Gastroesophageal sphincter (tissue), 4 donors: Measurements from ENCODE around the gene SURF4. TPM values are rescaled to one million over a fixed set of nuclear protein-coding genes. Genes with fewer than 3 reads are reported as not detected.
"Not testable (repeated sequence)": the region's sequence is repeated elsewhere in the genome, so short reads cannot be mapped to it uniquely, and the experiment has no call there.

ENCODE experiments used
- ATAC-seq: fragments of 150-250 bp; one replicate; pipeline ENCODE4 v1.9.1; 2016; ENCODE audit warnings: mild to moderate bottlenecking, moderate library complexity
- H3K27ac ChIP-seq, 4 donors: fragments of 200-600 bp; sonication (generic) in 3 of 4; 1 replicate in 3 of 4; 2 replicates in 1 of 4; pipeline ENCODE4 v1.5.1; 2016 to 2019
- H3K27me3 ChIP-seq: fragments of 200-600 bp; sonication (generic); one replicate; pipeline ENCODE4 v1.5.1; 2019
- H3K36me3 ChIP-seq, 2 donors: fragments of 200-600 bp; sonication (generic); one replicate each; pipeline ENCODE4 v1.5.1; 2019; ENCODE audit warnings: control low read depth in 1 of 2
- H3K4me1 ChIP-seq, 3 donors: fragments of 200-600 bp; sonication (generic); 1 replicate in 2 of 3; 2 replicates in 1 of 3; pipeline ENCODE4 v1.5.1; 2016 to 2019; ENCODE audit warnings: control low read depth in 2 of 3
- H3K4me3 ChIP-seq, 2 donors: fragments of 200-600 bp; sonication (generic); one replicate each; pipeline ENCODE4 v1.5.1; 2019; ENCODE audit warnings: mild to moderate bottlenecking in 1 of 2, moderate library complexity in 1 of 2
- H3K9me3 ChIP-seq, 3 donors: fragments of 200-600 bp; sonication (generic); one replicate each; pipeline ENCODE4 v1.5.1; 2017 to 2019; ENCODE audit warnings: control low read depth in 2 of 3
- CTCF ChIP-seq, 4 experiments: fragments of 200-600 bp in 2 of 4; fragments of 450-650 bp in 2 of 4; sonication (generic) in 1 of 4; IDR thresholded peaks; one replicate each; pipeline ENCODE4 v1.5.1; 2017 to 2019; ENCODE audit warnings: antibody characterized with exemption in 4 of 4, mild to moderate bottlenecking in 2 of 4, moderate library complexity in 2 of 4
- EP300 ChIP-seq: sonication (generic); formaldehyde crosslinking; IDR thresholded peaks from one replicate; pipeline ENCODE4 v1.6.1; 2017; ENCODE audit warnings: antibody characterized with exemption, mild to moderate bottlenecking
- POLR2A ChIP-seq, 2 donors: fragments of 450-650 bp; IDR thresholded peaks; one replicate each; pipeline ENCODE4 v1.6.1; 2017; ENCODE audit warnings: antibody characterized with exemption in 2 of 2, mild to moderate bottlenecking in 2 of 2, moderate library complexity in 1 of 2
- POLR2AphosphoS5 ChIP-seq: sonication (generic); formaldehyde crosslinking; IDR thresholded peaks from one replicate; pipeline ENCODE4 v1.6.1; 2017; ENCODE audit warnings: antibody characterized with exemption
- WGBS, 2 donors: methylation state at CpG; one replicate each; pipeline ENCODE4 v1.1.5; 2018; ENCODE audit warnings: low coverage in 1 of 2; 5-methylcytosine and 5-hydroxymethylcytosine counted together
- total RNA-seq, 4 donors: library from RNA; depleted of rRNA; stranded (reverse); fragments of >200 nt; gene quantifications; one replicate each; pipeline ENCODE4 v1.1.0, GENCODE V29; 2016

SURF4 gene
- total RNA-seq, 4 donors from 2014 or later, result 78.1 to 139 (median 108) TPM

DNA sequence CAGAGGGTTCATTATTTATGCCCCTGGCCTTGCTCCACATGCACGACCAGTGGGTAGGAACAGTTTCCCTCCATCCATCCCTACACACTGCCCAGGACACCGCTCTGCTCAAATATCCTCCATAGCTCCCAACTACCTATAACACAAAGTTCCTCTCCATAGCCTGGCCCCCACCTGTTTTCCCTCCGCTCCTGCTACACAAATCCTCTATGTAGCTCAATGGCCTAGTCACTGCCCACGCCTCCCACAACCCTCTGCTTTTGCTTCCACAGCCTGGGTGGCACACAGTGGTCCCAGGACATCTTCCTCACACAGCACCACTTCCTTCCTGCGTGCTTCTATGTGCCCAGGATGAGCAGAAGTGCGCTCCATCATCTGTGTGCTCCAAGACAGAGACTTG is 21.5 kb upstream of the SURF4 start:
- H3K4me3 ChIP-seq, result no peak overlapping the region
- H3K27me3 ChIP-seq, result peaks cover 46% of the 10 kb centered on the region
- WGBS, 2 donors, result 58 to 79% methylated on average over 2 to 6 of the region's 6 CpGs
- no peak overlapping the region for H3K27ac ChIP-seq
- no peaks in the 10 kb centered on the region for H3K9me3 ChIP-seq
- H3K4me1 ChIP-seq, result no peaks in the 10 kb centered on the region
- ATAC-seq, result no peak
- no peak for TF ChIP-seq CTCF (IDR thresholded peaks at IDR 0.05)
- TF ChIP-seq POLR2A (IDR thresholded peaks at IDR 0.05), result no peak
- peaks cover 0 to 15% of the 10 kb centered on the region in 2 donors for H3K36me3 ChIP-seq

GRCh38 chr9:133396952-133397351 is 21.1 kb upstream of the SURF4 start:
- no peak for TF ChIP-seq CTCF (IDR thresholded peaks at IDR 0.05)
- TF ChIP-seq POLR2AphosphoS5, result no peak
- no peak for TF ChIP-seq POLR2A (IDR thresholded peaks at IDR 0.05)
- TF ChIP-seq EP300, result no peak
- WGBS, 2 donors, result 71% methylated on average over 1 of the region's 14 CpGs; no CpG with 5 or more reads in 1 of the 2 donors
- Histone ChIP-seq H3K27me3 (peaks cover 50% of the 10 kb centered on the region), H3K27ac (no peak overlapping the region), H3K9me3 (no peaks in the 10 kb centered on the region), H3K4me1 (no peaks in the 10 kb centered on the region), H3K36me3 (peaks cover 0 to 11% of the 10 kb centered on the region in 2 donors), H3K4me3 (no peak overlapping the region)
- no peak for ATAC-seq

GRCh38 chr9:133394687-133395271 is 18.9 kb upstream of the SURF4 start:
- Histone ChIP-seq H3K4me3 (no peak overlapping the region), H3K4me1 (no peaks in the 10 kb centered on the region), H3K9me3 (no peaks in the 10 kb centered on the region), H3K27ac (no peak overlapping the region), H3K36me3 (peaks cover 0 to under 1% of the 10 kb centered on the region in 2 donors), H3K27me3 (peaks cover 65% of the 10 kb centered on the region)
- TF ChIP-seq POLR2AphosphoS5 (no peak), EP300 (no peak), POLR2A (IDR thresholded peaks at IDR 0.05) (no peak), CTCF (IDR thresholded peaks at IDR 0.05) (no peak)
- 64% methylated on average over 3 of the region's 8 CpGs; no CpG with 5 or more reads in 1 of the 2 donors for WGBS, 2 donors
- ATAC-seq, result no peak

GRCh38 chr9:133393399-133393798 is 17.5 kb upstream of the SURF4 start:
- H3K4me1 ChIP-seq, result no peaks in the 10 kb centered on the region
- no peaks in the 10 kb centered on the region for H3K9me3 ChIP-seq
- no peak overlapping the region for H3K27ac ChIP-seq
- WGBS, 2 donors, result 80 to 88% methylated on average over 3 of the region's 3 CpGs
- H3K4me3 ChIP-seq, result no peak overlapping the region
- TF ChIP-seq EP300 (no peak), CTCF (IDR thresholded peaks at IDR 0.05) (no peak), POLR2A (IDR thresholded peaks at IDR 0.05) (no peak), POLR2AphosphoS5 (no peak)
- peaks cover 73% of the 10 kb centered on the region for H3K27me3 ChIP-seq
- H3K36me3 ChIP-seq, result no peaks in the 10 kb centered on the region
- no peak for ATAC-seq

DNA sequence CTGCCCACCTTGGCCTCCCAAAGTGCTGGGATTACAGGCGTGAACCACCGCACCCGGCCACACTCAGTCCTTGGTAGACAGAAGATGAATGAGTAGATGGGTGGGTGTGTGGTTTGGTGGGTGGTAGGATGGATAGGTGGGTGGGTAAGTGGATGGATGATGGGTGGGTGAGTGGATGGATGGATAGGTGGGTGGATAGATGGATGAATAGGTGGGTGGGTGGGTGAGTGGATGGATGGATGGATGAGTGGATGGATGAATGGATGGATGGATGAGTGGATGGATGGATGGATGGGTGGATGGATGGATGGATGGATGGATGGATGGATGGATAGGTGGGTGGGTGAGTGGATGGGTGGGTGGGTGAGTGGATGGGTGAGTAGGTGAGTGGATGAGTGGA is 16.4 kb upstream of the SURF4 start:
- not testable (repeated sequence) for ATAC-seq, H3K36me3 ChIP-seq, H3K27ac ChIP-seq, H3K4me1 ChIP-seq, H3K4me3 ChIP-seq, H3K9me3 ChIP-seq
- no CpG with 5 or more reads among the region's 3 CpGs for WGBS, 2 donors
- peaks cover 73% of the 10 kb centered on the region for H3K27me3 ChIP-seq

DNA sequence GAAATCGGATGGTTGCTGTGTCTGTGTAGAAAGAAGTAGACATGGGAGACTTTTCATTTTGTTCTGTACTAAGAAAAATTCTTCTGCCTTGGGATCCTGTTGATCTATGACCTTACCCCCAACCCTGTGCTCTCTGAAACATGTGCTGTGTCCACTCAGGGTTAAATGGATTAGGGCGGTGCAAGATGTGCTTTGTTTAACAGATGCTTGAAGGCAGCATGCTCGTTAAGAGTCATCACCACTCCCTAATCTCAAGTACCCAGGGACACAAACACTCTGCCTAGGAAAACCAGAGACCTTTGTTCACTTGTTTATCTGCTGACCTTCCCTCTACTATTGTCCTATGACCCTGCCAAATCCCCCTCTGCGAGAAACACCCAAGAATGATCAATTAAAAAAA is 15.6 kb upstream of the SURF4 start:
- WGBS, 2 donors, result no CpG with 5 or more reads among the region's 4 CpGs
- H3K27me3 ChIP-seq, result peaks cover 67% of the 10 kb centered on the region
- not testable (repeated sequence) for H3K27ac ChIP-seq, H3K9me3 ChIP-seq, H3K4me1 ChIP-seq, ATAC-seq, H3K36me3 ChIP-seq, H3K4me3 ChIP-seq
